Osteocyte (in vitro differentiated cells): ENCODE data around the gene HES3. TPM values are rescaled to one million over a fixed set of nuclear protein-coding genes. Genes with fewer than 3 reads are reported as not detected.
A peak's percentile ranks its signal among the peaks of the same experiment; 100 is the strongest.

ENCODE experiments used
- DNase-seq: peaks from one replicate; pipeline ENCODE4 v3.0.0; 2021; ENCODE audit warnings: mixed read lengths; ENCODE audit not compliant: unreplicated experiment; ENCODE audit errors: extremely low spot score
- H3K27ac Mint-ChIP-seq: one replicate; pipeline ENCODE4 v1.8.0; 2021; ENCODE audit warnings: mild to moderate bottlenecking, mixed read lengths; ENCODE audit not compliant: unreplicated experiment
- H3K27me3 Mint-ChIP-seq: one replicate; pipeline ENCODE4 v1.8.0; 2021; ENCODE audit warnings: mixed read lengths; ENCODE audit not compliant: unreplicated experiment
- H3K36me3 Mint-ChIP-seq: one replicate; pipeline ENCODE4 v1.8.0; 2021; ENCODE audit warnings: mixed read lengths; ENCODE audit not compliant: unreplicated experiment
- H3K4me1 Mint-ChIP-seq: one replicate; pipeline ENCODE4 v1.8.0; 2021; ENCODE audit warnings: mixed read lengths; ENCODE audit not compliant: unreplicated experiment
- H3K4me3 Mint-ChIP-seq: one replicate; pipeline ENCODE4 v1.8.0; 2021; ENCODE audit warnings: mild to moderate bottlenecking, moderate library complexity, mixed read lengths; ENCODE audit not compliant: unreplicated experiment
- H3K9me3 Mint-ChIP-seq: one replicate; pipeline ENCODE4 v1.8.0; 2021; ENCODE audit warnings: mixed read lengths; ENCODE audit not compliant: unreplicated experiment
- total RNA-seq: library from RNA; stranded (reverse); gene quantifications from 2 replicates; pipeline ENCODE4 v1.2.1, GENCODE V29; 2021
- TF ChIP-seq, protein P1 (sequence below): fragments of 200-600 bp; sonication (generic); IDR thresholded peaks from 2 replicates; pipeline ENCODE4 v1.5.0; 2021; ENCODE audit warnings: antibody characterized with exemption, mild to moderate bottlenecking, moderate library complexity

HES3 gene
- total RNA-seq, 1 donor from 2014 or later, result not detected

DNA sequence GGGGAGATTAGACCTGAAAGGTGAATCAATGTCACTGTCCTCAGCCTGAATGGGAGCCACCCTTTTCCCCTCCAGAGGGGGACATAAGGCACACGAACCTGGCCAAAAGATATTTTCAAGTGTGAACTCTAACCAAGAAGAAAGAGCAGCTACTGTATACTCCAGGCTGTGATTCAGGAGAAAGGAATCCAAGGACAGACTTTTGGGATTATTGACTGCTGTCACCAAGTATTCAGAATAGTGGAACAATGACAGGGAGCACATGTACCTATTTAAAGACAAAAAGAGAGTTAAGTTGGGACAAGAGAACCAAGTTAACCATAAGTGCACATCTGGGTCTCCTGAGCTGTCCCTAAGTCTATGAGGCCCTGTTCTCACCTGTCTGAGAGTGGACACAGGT is 10.6 kb upstream of the HES3 start:
- Mint-ChIP-seq H3K4me1 (peaks cover 13% of the 10 kb centered on the region), H3K27ac (no peak overlapping the region), H3K36me3 (peaks cover 11% of the 10 kb centered on the region), H3K4me3 (no peak overlapping the region), H3K27me3 (no peaks in the 10 kb centered on the region), H3K9me3 (no peaks in the 10 kb centered on the region)
- TF ChIP-seq, protein P1, sequence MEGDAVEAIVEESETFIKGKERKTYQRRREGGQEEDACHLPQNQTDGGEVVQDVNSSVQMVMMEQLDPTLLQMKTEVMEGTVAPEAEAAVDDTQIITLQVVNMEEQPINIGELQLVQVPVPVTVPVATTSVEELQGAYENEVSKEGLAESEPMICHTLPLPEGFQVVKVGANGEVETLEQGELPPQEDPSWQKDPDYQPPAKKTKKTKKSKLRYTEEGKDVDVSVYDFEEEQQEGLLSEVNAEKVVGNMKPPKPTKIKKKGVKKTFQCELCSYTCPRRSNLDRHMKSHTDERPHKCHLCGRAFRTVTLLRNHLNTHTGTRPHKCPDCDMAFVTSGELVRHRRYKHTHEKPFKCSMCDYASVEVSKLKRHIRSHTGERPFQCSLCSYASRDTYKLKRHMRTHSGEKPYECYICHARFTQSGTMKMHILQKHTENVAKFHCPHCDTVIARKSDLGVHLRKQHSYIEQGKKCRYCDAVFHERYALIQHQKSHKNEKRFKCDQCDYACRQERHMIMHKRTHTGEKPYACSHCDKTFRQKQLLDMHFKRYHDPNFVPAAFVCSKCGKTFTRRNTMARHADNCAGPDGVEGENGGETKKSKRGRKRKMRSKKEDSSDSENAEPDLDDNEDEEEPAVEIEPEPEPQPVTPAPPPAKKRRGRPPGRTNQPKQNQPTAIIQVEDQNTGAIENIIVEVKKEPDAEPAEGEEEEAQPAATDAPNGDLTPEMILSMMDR, result no peak
- DNase-seq, result no peak

DNA sequence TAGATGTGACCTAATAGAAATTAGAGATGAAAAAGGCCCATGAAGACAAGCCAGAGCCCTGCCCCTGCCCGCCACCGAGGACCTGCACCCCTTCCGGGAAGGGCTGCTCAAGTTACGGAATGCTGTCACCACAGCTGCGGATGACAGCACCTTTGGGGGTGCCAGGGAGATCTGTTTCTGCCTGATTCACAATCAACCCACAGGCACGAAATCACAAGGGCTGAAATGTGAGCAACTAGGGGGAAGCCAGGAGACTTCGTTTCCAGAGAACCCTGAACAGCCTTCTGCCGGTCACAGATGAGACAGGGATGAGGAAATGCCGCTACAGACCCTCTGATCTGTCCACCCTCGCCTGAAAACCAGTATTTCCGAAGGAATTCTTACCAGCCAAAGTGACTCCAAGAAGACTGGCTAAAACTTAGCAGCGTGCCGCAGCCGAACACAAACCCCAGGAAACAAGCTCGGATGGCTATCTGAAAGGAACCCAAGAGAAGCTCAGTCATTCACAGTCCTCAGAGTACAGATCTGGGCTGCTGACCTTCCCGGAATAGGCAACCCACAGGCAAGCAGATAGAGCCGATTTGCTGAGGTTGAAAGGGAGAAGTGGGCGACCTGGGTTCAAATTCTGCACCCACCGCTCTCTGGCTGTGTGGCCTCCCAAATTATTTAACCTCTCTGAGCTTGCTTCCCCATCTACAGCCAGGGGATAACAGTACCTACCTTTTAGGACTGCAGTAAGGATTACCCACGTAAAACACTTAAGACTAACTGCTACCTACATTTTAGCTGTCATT is 9.3 kb upstream of the HES3 start:
- Mint-ChIP-seq H3K9me3 (no peaks in the 10 kb centered on the region), H3K27me3 (peaks cover 9% of the 10 kb centered on the region)
- no peak for DNase-seq

DNA sequence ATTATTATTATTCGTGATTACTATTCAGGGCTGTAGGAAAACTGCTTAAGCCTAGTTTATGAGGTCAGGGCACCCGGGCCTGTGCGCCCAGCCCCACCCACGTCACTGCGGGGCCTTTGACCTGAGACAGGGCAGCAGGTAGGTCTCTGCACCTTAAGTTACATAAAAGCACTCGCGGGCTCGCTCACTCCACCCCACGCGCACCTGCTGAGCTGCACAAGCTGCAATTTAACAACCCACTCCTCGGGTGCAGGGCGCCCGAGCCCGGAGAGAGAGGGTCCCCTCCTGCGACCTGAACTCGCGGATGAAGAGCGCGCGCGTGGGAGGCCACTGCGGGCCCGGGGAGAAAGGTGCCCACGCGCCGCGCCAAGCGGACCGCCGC is 8.7 kb upstream of the HES3 start:
- peak overlapping the region; percentile 41 for H3K27ac Mint-ChIP-seq
- TF ChIP-seq, protein P1, result no peak
- H3K27me3 Mint-ChIP-seq, result peaks cover 14% of the 10 kb centered on the region
- H3K4me3 Mint-ChIP-seq, result peak overlapping the region; percentile 83
- H3K4me1 Mint-ChIP-seq, result peaks cover 13% of the 10 kb centered on the region
- H3K9me3 Mint-ChIP-seq, result no peaks in the 10 kb centered on the region
- H3K36me3 Mint-ChIP-seq, result peaks cover 11% of the 10 kb centered on the region
- no peak for DNase-seq

More for the DNA sequence above, 9.3 kb upstream of the HES3 start:
- TF ChIP-seq, protein P1, result no peak
- H3K4me3 Mint-ChIP-seq, result peak overlapping the region; percentile 83
- peaks cover 11% of the 10 kb centered on the region for H3K36me3 Mint-ChIP-seq
- H3K4me1 Mint-ChIP-seq, result peaks cover 13% of the 10 kb centered on the region
- peak overlapping the region; percentile 86 for H3K27ac Mint-ChIP-seq

DNA sequence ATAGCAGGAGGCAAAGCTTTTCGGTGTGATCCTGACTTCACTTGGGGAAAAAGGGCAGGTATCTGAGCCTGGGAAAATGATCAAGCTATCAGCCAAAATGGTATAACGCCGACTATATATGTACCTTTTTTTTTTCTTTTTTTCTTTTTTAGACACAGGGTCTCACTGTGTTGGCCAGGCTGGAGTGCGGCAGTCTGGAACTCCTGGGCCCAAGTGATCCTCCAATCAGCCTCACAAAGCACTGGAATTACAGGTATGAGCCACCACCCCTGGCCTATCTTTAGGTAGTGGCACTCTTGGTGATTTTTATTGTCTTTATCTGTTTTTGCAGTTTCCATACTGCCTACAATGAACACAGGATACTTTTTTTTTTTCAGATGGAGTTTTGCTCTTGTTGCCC is 6.9 kb upstream of the HES3 start:
- no peaks in the 10 kb centered on the region for H3K9me3 Mint-ChIP-seq
- H3K27me3 Mint-ChIP-seq, result peaks cover 26% of the 10 kb centered on the region
- no peak overlapping the region for H3K4me3 Mint-ChIP-seq
- DNase-seq, result no peak
- H3K27ac Mint-ChIP-seq, result no peak overlapping the region
- H3K36me3 Mint-ChIP-seq, result peaks cover 8% of the 10 kb centered on the region
- peaks cover 19% of the 10 kb centered on the region for H3K4me1 Mint-ChIP-seq
- TF ChIP-seq, protein P1, result no peak

DNA sequence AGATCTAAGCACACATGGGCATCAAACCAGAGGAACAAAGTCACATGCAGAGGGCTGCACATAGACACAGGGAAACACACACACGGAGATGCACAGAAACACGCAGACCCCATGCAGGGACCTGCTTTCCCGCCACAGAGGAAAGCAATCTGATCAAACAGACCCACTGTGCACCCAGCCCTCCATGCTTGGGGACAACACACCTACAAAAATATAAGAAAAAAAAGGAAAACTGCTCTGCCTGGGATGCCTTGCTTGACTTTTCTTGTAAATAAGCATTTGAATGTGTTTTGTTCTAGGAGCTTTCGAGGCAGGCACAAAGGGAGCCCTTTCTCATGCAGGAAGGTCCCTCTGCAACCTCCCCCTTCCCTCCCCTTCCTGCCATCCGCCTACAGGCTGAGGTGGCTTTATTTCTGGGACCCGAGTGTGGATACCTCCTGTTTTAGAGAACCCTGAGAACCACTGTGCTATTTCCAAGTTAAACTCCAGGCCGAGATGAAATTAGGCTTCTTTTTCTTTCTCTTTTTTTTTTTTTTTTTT is 4.7 kb upstream of the HES3 start:
- DNase-seq, result no peak
- Mint-ChIP-seq H3K4me1 (peaks cover 14% of the 10 kb centered on the region), H3K4me3 (no peak overlapping the region), H3K27ac (no peak overlapping the region), H3K27me3 (peaks cover 39% of the 10 kb centered on the region), H3K9me3 (no peaks in the 10 kb centered on the region), H3K36me3 (no peaks in the 10 kb centered on the region)
- TF ChIP-seq, protein P1, result no peak
